GM23338 (cell line): ENCODE data around the gene MAP1S. TPM values are rescaled to one million over a fixed set of nuclear protein-coding genes. Genes with fewer than 3 reads are reported as not detected.

ENCODE experiments used
- CREB1 ChIP-seq: fragments of 250-450 bp; sonication (Bioruptor Pico); IDR thresholded peaks from 2 replicates; pipeline ENCODE4 v1.5.0; 2020; ENCODE audit warnings: low read depth, mild to moderate bottlenecking, moderate library complexity
- ZNF331 ChIP-seq: fragments of 250-450 bp; sonication (Bioruptor Pico); IDR thresholded peaks from 2 replicates; pipeline ENCODE4 v1.5.0; 2020; ENCODE audit warnings: low read depth, mild to moderate bottlenecking, moderate library complexity
- ZNF462 ChIP-seq: fragments of 250-450 bp; sonication (Bioruptor Pico); IDR thresholded peaks from 2 replicates; pipeline ENCODE4 v1.5.0; 2020; ENCODE audit warnings: mild to moderate bottlenecking, moderate library complexity
- polyA plus RNA-seq: library from polyadenylated mRNA; unstranded; fragments of >200 nt; fragmentation: Nextera tagmentation; extraction: Ambion mirVana; gene quantifications from 2 replicates; pipeline ENCODE4 v1.2.1, GENCODE V29; 2016
- total RNA-seq: library from RNA; depleted of rRNA; stranded (reverse); fragments of >200 nt; shearing (Covaris generic); gene quantifications from 2 replicates; pipeline ENCODE4 v1.2.3, GENCODE V29; 2014
- TF ChIP-seq, protein P1 (sequence below): IDR thresholded peaks from 2 replicates; pipeline ENCODE4 v1.6.1; 2016; ENCODE audit warnings: antibody characterized with exemption
- TF ChIP-seq, protein P2 (sequence below), 2 experiments: fragments of 200-600 bp in 1 of 2; sonication (generic) in 1 of 2; conservative IDR thresholded peaks; 2 replicates each; pipeline versions ENCODE4 v1.5.1 to v1.6.1; 2016 to 2017; ENCODE audit warnings: antibody characterized with exemption in 2 of 2, low read depth in 2 of 2, mild to moderate bottlenecking in 2 of 2, moderate library complexity in 1 of 2

The MAP1S gene
- total and polyA plus RNA-seq, 2 experiments from 2014 or later, result 102 to 104 TPM

- TF ChIP-seq ZNF462 (no peak), CREB1 (CRISPR knock-in tag) (no peak), ZNF331 (no peak)
- TF ChIP-seq, protein P1, sequence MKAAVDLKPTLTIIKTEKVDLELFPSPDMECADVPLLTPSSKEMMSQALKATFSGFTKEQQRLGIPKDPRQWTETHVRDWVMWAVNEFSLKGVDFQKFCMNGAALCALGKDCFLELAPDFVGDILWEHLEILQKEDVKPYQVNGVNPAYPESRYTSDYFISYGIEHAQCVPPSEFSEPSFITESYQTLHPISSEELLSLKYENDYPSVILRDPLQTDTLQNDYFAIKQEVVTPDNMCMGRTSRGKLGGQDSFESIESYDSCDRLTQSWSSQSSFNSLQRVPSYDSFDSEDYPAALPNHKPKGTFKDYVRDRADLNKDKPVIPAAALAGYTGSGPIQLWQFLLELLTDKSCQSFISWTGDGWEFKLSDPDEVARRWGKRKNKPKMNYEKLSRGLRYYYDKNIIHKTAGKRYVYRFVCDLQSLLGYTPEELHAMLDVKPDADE, result no peak
- TF ChIP-seq, protein P2, sequence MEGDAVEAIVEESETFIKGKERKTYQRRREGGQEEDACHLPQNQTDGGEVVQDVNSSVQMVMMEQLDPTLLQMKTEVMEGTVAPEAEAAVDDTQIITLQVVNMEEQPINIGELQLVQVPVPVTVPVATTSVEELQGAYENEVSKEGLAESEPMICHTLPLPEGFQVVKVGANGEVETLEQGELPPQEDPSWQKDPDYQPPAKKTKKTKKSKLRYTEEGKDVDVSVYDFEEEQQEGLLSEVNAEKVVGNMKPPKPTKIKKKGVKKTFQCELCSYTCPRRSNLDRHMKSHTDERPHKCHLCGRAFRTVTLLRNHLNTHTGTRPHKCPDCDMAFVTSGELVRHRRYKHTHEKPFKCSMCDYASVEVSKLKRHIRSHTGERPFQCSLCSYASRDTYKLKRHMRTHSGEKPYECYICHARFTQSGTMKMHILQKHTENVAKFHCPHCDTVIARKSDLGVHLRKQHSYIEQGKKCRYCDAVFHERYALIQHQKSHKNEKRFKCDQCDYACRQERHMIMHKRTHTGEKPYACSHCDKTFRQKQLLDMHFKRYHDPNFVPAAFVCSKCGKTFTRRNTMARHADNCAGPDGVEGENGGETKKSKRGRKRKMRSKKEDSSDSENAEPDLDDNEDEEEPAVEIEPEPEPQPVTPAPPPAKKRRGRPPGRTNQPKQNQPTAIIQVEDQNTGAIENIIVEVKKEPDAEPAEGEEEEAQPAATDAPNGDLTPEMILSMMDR (conservative IDR thresholded peaks at IDR 0.05; ENCODE audit: low read depth in 2 of 2), result no peak
Measured at GRCh38 chr19:17755443-17755890, 36.2 kb downstream of the MAP1S start (continued).
